SH-SY5Y (cell line): ENCODE measurements around the gene CXCL6.

Experiments
- GATA2 ChIP-seq: IDR thresholded peaks from 2 replicates; pipeline ENCODE4 v1.6.1; 2011; ENCODE audit warnings: mild to moderate bottlenecking, low read depth, low read length
- GATA3 ChIP-seq: IDR thresholded peaks from 2 replicates; pipeline ENCODE4 v1.6.1; 2011; ENCODE audit warnings: low read depth, mild to moderate bottlenecking, low read length, moderate library complexity

The CXCL6 gene

DNA sequence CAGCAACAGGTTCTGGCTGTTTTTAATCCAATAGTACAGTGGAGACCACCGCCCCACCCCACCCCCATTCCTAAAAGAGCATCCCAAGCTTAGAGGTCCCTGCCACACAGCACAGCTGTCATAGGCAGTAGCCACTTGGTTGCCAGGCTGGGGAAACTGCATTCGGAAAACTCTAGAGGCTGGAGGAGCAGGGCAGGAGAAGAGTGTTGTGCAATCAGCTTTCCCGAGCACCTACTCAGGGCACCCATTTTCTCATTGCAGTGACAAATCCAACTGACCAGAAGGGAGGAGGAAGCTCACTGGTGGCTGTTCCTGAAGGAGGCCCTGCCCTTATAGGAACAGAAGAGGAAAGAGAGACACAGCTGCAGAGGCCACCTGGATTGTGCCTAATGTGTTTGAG lies 33.8 kb downstream of the CXCL6 start:
- TF ChIP-seq GATA3: no peak
- no peak for TF ChIP-seq GATA2

DNA sequence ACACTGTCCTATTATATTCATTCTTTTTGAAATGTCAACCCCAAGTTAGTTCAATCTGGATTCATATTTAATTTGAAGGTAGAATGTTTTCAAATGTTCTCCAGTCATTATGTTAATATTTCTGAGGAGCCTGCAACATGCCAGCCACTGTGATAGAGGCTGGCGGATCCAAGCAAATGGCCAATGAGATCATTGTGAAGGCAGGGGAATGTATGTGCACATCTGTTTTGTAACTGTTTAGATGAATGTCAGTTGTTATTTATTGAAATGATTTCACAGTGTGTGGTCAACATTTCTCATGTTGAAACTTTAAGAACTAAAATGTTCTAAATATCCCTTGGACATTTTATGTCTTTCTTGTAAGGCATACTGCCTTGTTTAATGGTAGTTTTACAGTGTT lies 34.3 kb downstream of the CXCL6 start:
- TF ChIP-seq GATA2: no peak
- TF ChIP-seq GATA3: no peak

DNA sequence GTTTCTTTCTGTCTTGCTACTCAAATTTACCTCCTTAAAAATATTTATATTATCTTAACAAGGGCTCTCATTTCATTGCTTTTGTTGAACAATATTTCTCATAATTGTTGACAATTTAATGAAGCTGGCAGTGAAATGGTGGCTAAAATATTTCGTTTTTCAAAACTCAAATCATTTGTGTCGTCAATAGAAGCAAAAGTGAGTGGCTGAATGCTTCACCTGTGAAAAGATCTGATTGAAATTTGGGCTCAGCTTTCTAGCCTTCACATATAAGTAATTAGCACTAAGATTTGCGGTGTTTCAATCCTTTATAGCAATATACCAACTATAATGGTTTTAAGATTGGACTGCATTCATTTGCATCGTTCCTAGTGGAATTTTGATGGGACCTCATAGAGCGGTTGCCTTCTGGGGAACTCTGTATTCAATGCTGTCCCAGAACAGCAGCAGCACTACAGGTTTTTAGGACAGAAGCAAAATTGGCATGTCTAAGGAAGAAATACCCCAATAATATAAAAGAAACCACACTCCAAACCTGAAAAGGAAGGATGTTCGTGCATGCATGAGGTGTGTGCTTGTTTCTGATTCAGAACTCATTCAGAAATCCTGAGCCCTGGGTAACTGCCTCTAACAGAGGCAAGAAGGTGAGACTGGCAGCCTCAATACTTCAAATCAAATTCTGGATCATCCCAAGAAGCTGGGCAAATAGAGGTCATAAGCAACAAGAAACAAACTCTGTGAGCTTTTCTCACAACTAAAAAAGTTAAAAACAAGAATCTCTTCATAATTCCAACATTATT lies 35.2 kb downstream of the CXCL6 start:
- TF ChIP-seq GATA3 (no peak), GATA2 (no peak)

DNA sequence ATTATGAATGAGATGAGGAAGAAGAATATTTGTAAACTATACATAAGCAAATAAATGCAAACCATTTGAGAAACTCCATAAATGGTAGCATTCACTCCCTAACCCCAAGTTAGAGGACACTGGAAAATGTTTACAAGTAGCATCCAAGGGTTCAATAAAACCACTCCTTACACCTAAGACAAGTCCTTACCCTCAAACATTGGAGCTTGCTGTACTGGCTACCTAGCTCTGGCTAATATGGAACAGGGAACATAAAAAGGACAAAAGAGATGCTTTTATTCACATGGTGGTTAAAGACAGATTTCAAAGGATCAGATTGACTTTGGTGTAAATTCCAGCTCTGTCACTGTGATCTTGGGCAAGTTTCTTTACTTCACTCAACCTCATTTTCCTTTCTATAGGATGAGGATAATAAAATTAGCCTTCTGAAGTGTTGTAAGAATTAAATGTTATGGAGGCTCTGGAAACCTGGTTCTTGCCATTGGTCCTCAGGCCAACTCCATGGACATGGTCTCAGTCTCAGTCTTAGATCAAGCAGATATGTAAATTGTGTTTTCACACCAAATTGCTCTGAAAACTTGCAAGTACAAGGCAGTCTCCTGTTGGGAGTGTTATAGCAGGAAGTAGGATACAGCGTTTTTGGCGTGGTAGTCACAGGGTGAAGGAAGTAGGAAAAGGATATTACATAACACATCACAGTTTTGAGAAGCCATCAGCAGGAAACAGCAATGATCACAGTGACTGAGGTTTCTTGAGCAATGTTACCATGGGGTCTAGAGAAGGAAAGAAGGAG lies 36.0 kb downstream of the CXCL6 start:
- TF ChIP-seq GATA3: no peak
- TF ChIP-seq GATA2: no peak

DNA sequence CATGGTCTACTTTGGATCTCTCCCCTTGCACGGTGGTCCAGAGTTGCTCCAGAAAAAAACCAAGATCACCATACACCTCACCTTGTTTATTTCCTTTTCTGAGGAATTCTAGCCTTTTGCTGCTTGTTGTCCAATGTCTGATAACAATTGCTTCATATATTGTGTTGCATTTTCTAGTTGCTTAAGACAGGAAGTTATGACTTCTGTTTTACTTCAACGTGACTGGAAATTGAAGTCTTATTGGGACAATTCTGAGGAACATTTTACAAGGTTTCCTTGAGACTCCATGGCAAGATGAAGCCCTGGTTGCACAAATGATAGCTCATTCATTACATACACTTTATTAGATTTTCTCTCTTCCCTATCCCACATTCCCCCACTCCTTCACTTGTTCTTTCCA lies 37.9 kb downstream of the CXCL6 start:
- TF ChIP-seq GATA2: no peak

DNA sequence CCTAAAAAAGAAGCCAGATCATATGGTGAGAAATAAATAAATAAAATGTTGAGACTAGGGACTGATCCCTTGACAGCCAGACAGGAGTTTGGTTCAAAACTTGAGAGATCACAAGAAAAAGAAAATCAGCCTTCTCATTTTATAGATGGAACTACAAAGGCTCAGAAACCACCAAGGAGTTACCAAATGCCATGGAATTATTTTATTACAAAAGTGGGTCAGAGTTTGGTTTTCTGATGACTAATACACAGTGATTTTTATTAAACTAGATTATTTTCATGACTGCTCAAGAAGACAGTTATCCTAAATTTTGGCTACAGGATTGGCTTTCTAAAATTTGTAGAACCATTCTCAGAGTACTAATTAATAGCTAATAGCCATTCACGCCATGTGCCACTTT lies 38.9 kb downstream of the CXCL6 start:
- no peak for TF ChIP-seq GATA2
- TF ChIP-seq GATA3: no peak

DNA sequence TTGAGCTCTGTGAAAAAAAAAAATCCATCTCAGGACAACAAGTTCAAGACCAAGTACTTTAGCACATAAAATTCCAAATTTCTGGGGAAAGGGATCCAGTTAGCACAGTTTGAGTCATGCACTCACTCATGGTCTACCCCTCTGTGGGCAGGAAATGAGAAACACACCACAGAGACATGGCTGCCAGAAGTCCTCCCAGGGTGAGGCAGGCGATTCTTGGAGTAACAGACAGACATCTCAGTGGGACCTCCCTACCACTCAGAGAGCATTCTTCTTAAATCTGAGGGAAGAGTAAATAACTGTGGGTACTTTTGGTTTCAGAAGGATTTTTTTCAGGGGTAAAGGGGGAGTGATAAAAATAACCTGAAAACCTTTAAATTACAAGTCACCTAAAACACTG lies 46.8 kb downstream of the CXCL6 start:
- no peak for TF ChIP-seq GATA2
- TF ChIP-seq GATA3: no peak

DNA sequence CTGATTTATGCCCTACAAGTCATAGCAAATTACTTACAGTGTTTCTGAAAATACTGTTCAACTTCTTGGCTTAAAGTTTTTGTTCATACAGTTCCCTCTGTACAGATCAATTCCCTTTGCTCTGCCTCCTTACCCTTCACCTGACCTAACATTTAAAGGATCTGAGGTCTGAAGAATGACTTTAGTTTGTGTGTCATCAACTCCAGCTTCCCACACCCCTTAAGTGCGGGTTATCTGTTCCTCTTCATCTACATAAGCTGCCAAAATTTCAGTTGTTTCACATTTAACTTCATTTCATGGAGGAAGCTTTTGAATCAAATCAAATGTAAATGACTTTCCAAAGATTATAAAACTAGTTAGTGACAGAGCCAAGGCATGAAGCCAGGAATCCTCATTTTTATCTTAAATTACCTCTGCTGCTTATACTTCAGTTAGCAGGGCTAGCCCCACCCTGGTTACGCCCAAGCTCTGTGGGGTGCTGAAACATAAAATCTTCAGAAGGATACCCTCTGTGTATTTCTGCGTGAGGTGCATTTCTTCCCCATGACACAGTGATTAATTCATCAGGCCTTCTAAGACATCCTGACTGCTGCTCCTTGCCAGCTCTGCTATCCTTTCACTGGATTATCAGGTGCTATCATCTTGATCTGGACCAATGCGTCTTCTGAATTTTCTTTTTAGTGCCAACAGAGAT lies 49.2 kb downstream of the CXCL6 start:
- TF ChIP-seq GATA2 (no peak), GATA3 (no peak)
